Measurements from ENCODE around the gene CA10.

Gene CA10

DNA sequence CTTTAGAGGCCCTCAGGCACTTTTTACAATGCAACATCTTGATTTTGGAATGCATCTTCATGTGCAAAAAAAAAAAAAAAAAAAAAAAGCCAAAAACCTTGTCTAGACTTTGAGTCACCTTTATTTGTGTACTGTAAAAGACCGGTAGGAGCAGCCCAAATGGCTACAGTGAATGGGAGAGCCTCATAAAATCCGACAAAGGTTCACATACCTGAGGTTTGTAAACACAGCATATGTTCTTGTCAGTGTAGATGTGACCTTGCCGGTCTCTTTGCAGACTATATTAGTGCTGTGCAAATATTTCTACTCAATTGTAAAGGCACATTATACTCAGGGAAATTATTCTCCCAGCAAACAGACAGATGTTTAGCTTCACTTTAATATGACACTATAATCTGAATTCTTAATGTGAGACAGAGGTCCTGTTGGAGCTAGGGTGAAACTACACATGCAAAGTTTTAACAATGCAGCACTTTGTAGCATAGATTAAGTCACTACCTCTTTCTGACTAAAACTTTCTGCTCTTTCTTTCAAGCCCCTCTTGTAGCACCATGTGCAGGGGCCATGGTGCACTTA is 211.3 kb downstream of the CA10 start:
- no peak for DNase-seq (ENCODE audit: low read depth, low spot score)
- TF ChIP-seq, protein P1, sequence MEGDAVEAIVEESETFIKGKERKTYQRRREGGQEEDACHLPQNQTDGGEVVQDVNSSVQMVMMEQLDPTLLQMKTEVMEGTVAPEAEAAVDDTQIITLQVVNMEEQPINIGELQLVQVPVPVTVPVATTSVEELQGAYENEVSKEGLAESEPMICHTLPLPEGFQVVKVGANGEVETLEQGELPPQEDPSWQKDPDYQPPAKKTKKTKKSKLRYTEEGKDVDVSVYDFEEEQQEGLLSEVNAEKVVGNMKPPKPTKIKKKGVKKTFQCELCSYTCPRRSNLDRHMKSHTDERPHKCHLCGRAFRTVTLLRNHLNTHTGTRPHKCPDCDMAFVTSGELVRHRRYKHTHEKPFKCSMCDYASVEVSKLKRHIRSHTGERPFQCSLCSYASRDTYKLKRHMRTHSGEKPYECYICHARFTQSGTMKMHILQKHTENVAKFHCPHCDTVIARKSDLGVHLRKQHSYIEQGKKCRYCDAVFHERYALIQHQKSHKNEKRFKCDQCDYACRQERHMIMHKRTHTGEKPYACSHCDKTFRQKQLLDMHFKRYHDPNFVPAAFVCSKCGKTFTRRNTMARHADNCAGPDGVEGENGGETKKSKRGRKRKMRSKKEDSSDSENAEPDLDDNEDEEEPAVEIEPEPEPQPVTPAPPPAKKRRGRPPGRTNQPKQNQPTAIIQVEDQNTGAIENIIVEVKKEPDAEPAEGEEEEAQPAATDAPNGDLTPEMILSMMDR (IDR thresholded peaks at IDR 0.05; ENCODE audit: low read depth, low read length) = no peak
- H3K4me3 ChIP-seq (ENCODE audit: low read depth, low read length) = no peak overlapping the region
- in situ Hi-C loops (cut with HindIII; ENCODE audit: low sequenced_read_pairs) = no loop called here

DNA sequence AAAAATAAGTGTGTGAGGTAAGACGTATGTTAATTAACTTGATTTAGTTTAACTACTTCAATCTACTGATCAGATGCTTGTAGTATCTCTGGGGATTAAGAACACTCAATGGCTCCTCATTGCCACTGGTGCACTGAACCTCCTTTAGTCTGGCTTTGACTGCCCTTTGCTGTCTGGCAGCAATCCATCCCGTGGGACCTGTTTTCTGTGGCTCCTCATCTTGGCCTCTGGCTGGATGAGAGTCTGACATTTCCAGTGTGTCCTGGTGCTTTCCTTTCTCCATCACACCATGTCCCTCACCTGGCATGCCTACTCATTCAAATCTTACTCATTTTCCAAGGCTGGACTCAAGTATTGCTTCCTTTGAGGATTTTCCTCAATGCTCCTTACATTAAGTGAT is 212.2 kb downstream of the CA10 start:
- DNase-seq (ENCODE audit: low read depth, low spot score) = no peak
- in situ Hi-C loops (cut with HindIII; ENCODE audit: low sequenced_read_pairs) = no loop called here
- TF ChIP-seq, protein P1 (IDR thresholded peaks at IDR 0.05; ENCODE audit: low read depth, low read length) = no peak
- no peak overlapping the region for H3K4me3 ChIP-seq (ENCODE audit: low read depth, low read length)

DNA sequence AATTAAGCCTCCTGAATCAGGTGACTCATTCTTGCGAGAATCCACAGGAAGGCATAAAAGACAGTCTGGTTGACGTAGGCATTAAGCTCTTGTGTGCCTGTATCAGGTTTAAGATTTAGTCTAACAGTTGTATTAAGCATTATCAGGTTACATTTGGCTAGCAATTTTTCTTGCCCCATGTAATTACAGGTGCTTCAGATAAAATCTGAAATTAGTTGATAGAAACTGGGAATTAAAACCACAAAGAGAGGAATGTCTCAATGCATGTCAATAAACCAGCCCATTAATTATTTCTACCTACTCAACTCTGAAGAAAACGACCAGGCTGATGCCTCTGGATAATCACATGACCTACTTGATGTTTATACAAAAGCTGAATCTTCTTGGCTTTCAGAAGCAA is 217.2 kb downstream of the CA10 start:
- TF ChIP-seq, protein P1 (IDR thresholded peaks at IDR 0.05; ENCODE audit: low read depth, low read length) = no peak
- DNase-seq (ENCODE audit: low read depth, low spot score) = no peak
- no peak overlapping the region for H3K4me3 ChIP-seq (ENCODE audit: low read depth, low read length)
- in situ Hi-C loops (cut with HindIII; ENCODE audit: low sequenced_read_pairs) = no loop called here

DNA sequence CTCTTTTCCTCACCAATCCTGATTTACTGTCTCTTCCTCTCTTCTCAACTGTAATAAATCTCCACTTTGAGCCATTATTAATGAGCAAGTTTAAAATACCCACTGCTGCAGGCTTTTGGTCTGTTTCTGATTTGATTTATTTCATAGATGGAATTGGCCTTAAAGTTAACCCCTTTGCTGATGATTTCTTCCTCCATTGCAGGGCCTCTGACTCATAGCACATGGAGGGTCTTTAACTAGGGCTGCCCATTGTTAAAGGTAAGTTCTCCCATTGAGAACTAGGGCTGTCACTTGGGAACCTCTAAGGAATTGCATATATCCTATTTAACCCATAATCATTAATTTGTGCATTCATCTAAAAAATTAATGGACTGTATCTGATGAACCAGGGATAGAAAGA is 221.2 kb downstream of the CA10 start:
- in situ Hi-C loops (cut with HindIII; ENCODE audit: low sequenced_read_pairs) = no loop called here
- TF ChIP-seq, protein P1 (IDR thresholded peaks at IDR 0.05; ENCODE audit: low read depth, low read length) = no peak
- no peak overlapping the region for H3K4me3 ChIP-seq (ENCODE audit: low read depth, low read length)

DNA sequence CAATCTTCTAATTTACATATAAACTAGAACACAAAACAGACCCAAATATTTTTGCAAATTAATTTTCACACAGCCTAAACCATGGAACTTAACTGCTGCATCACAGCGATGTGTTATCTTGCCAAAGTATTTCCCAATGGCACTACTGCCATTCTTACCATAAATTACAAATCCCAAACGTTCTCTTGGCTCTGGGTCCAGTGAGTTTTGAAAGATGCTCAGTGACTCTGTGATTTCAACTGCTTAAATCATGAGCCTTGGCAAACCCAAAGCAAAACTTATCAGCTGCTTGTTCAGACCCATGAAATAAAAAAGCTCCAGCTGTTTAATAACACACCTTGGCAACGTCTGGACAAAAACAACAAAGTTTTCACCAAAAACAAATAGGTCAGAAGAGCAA is 223.0 kb downstream of the CA10 start:
- no peak overlapping the region for H3K4me3 ChIP-seq (ENCODE audit: low read depth, low read length)
- TF ChIP-seq, protein P1 (IDR thresholded peaks at IDR 0.05; ENCODE audit: low read depth, low read length) = no peak
- DNase-seq (ENCODE audit: low read depth, low spot score) = no peak
- in situ Hi-C loops (cut with HindIII; ENCODE audit: low sequenced_read_pairs) = no loop called here

More for the DNA sequence above, 221.2 kb downstream of the CA10 start:
- no peak for DNase-seq (ENCODE audit: low read depth, low spot score)

DNA sequence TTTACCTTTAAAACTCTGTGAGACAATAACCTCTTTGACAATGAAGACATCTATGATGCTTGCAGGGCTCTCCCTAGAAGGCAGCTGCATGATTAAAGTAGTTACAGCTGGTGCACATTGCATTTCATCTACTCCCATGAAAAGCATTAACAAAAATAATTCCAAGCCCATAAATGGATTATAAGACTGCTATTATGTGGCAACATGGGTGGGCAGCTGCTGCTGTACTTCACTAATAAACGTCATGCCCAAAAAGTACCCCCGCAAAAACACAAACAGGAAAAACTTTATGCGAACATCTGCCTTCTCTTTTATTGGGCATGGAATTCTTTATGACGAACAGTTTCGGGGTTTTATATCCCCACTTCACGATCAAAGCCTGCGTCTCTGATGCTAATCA is 224.9 kb downstream of the CA10 start:
- TF ChIP-seq, protein P1 (IDR thresholded peaks at IDR 0.05; ENCODE audit: low read depth, low read length) = no peak
- in situ Hi-C loops (cut with HindIII; ENCODE audit: low sequenced_read_pairs) = no loop called here
- DNase-seq (ENCODE audit: low read depth, low spot score) = no peak
- H3K4me3 ChIP-seq (ENCODE audit: low read depth, low read length) = no peak overlapping the region

DNA sequence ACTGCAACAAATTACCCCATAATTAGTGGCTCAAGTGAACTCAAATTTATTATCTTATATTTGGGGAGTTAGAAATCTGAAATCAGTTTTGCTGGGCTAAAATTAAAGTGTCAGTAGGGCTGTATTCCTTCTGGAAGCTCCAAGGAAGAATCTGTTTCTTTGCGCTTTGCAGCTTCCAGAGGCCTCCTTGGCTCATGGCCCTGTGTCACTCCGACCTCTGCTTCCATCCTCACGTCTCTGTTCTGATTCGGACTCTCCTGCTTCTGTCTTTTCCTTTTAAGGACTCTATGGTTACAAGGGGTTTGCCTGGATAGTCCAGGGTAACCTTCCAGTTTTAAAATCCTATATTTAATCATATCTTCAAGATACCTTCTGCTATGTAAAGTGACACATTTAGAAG is 232.1 kb downstream of the CA10 start:
- no peak for DNase-seq (ENCODE audit: low read depth, low spot score)
- no peak overlapping the region for H3K4me3 ChIP-seq (ENCODE audit: low read depth, low read length)
- in situ Hi-C loops (cut with HindIII; ENCODE audit: low sequenced_read_pairs) = no loop called here
- TF ChIP-seq, protein P1 (IDR thresholded peaks at IDR 0.05; ENCODE audit: low read depth, low read length) = no peak
